NT2/D1 (cell line): ENCODE measurements around the gene NDC1.

Experiments used
- DNase-seq: peaks from one replicate; pipeline ENCODE4 v3.0.0-alpha.2; 2011; ENCODE audit warnings: low read depth, low spot score
- H3K27me3 ChIP-seq: 2 replicates; pipeline ENCODE4 v1.6.0; 2011; ENCODE audit warnings: mild to moderate bottlenecking; ENCODE audit not compliant: insufficient read length, insufficient read depth
- H3K36me3 ChIP-seq: 2 replicates; pipeline ENCODE4 v1.6.1; 2011; ENCODE audit warnings: mild to moderate bottlenecking, low read length, mixed read lengths; ENCODE audit not compliant: insufficient read depth, insufficient read length
- H3K4me1 ChIP-seq: 2 replicates; pipeline ENCODE4 v1.5.1; 2011; ENCODE audit not compliant: insufficient read depth, insufficient read length
- H3K4me3 ChIP-seq: 2 replicates; pipeline ENCODE4 v1.5.1; 2011; ENCODE audit warnings: low read depth; ENCODE audit not compliant: insufficient read length
- H3K9ac ChIP-seq: 2 replicates; pipeline ENCODE4 v1.6.0; 2011; ENCODE audit warnings: low read depth; ENCODE audit not compliant: insufficient read length
- H3K9me3 ChIP-seq: 2 replicates; pipeline ENCODE4 v1.5.1; 2011; ENCODE audit warnings: mild to moderate bottlenecking, low read length; ENCODE audit not compliant: insufficient read depth
- SUZ12 ChIP-seq: IDR thresholded peaks from 2 replicates; pipeline ENCODE4 v1.6.1; 2011; ENCODE audit not compliant: insufficient read length, insufficient read depth; ENCODE audit errors: extremely low read depth
- YY1 ChIP-seq: IDR thresholded peaks from 2 replicates; pipeline ENCODE4 v1.6.1; 2011; ENCODE audit not compliant: insufficient read length, insufficient read depth
- ZNF274 ChIP-seq: IDR thresholded peaks from 2 replicates; pipeline ENCODE4 v1.6.1; 2011; ENCODE audit warnings: mild to moderate bottlenecking, low read depth, low read length

The NDC1 gene

DNA sequence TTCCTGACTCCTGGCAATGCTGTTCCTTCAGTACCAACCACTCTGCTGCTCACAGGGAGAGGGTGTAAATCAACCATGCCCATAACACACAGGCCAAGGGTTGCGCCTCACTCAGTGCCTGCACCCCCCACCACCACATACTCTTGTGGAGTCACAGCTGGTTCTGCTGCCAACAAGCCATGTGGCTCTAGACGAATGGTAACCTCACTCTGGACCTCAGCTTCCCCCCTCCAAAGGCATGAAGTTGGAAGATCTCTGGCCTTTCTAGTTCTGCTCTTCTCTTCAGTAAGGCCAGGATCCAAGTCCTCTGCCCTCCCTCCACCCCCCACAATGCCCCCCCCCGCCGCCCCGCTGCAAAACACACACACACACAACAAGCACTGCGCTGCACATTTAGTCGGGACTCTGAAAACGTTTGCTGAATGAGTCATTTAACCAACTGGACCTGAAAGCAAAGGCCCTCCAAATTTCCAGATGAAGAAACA, 97.4 kb downstream of the NDC1 start:
- Histone ChIP-seq H3K27me3 (peaks cover 49% of the 10 kb centered on the region), H3K36me3 (no peaks in the 10 kb centered on the region), H3K4me1 (peaks cover 9% of the 10 kb centered on the region), H3K9ac (no peak overlapping the region), H3K9me3 (peaks cover 17% of the 10 kb centered on the region), H3K4me3 (no peak overlapping the region)
- no peak for DNase-seq
- TF ChIP-seq SUZ12 (no peak), YY1 (no peak), ZNF274 (no peak)

DNA sequence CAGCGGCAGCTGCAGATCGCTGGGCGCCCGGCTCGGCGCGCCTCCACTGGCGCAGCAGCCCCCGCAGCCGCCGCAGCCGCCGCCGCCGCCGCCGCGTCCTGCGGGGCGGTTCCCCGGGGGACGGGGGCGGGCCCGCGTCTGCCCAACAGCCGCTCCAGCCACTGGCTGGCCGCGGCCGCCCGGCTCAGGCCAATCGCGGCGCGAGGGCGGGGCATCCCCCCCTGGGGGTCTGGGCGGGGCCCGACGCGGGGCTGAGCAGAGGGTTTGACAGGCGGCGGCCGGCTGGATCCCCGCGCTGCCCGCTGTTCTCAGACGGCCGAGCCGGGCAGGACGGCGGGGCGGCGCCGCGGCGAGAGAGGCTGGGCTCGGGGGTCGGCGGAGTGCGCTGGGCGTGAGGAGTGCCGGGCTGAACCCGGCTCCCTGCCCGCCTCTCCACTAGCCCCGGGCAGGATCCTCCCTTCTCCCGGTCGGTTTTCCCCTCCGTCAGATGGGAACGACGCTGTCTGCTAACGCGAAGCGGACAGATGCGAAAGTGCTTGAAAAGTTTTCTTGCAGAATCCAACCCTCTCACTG, 98.9 kb downstream of the NDC1 start, which contains the start of gene GLIS1:
TSS of gene GLIS1 (minus strand) at position 56 of the 573 bp plus-strand sequence. CDS start 1,100 bp downstream, outside the sequence.
- peak within 1 kb of the TSS; percentile 73 for H3K4me3 ChIP-seq
- TF ChIP-seq YY1: no peak
- no peak for TF ChIP-seq ZNF274
- no peak for TF ChIP-seq SUZ12
- H3K9ac ChIP-seq: peak within 1 kb of the TSS; percentile 76
- H3K9me3 ChIP-seq: peaks cover 17% of the 10 kb centered on the region
- H3K36me3 ChIP-seq: no peaks in the 10 kb centered on the region
- peaks cover 49% of the 10 kb centered on the region for H3K27me3 ChIP-seq
- peaks cover 16% of the 10 kb centered on the region for H3K4me1 ChIP-seq
- peak; percentile 80 for DNase-seq

DNA sequence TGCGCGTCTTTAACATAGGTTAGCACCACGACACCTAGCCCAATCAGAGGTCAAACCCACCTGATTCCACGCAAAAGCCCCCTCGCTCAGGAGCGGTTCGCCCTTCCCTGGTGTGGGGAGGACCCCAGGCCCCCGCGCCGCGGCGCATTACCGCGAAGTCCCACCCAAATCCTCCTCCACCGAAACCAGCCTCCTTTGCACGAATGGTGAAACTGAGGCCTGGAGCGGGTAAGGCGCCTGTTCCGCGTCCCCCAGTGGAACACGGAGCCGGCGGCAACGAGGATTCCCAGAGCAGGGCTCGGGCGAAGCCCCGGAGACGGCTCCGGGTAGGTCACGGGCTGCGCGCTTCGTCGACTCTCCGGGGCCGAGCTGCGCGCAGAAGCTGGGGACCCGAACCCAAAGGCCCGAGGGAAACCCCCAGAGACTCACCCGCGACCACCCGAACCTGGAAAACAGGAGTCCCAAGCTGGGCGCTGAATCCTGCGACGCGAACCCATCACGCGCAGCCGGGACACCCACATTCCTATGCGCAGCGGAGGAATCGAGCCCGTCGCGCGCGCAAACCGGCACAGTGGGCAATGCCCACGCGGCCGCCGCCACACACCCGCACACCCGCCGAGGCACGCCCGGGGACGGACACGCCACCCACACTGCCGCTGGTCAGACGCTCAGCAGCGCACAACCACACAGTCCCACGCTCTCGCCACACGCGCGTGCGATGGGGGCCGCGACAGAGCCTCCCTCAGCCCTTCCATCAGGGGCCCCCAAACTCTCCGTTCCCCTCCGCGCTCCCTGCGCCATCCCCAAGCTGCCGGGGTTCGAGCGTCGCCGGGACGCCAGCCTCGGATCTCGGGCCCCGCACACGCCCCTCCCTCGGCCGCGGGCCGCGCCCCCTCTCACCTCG, 99.6 kb downstream of the NDC1 start:
- TF ChIP-seq ZNF274: no peak
- TF ChIP-seq SUZ12: no peak
- TF ChIP-seq YY1: no peak
- Histone ChIP-seq H3K4me1 (peaks cover 16% of the 10 kb centered on the region), H3K4me3 (peak overlapping the region; percentile 73)

DNA sequence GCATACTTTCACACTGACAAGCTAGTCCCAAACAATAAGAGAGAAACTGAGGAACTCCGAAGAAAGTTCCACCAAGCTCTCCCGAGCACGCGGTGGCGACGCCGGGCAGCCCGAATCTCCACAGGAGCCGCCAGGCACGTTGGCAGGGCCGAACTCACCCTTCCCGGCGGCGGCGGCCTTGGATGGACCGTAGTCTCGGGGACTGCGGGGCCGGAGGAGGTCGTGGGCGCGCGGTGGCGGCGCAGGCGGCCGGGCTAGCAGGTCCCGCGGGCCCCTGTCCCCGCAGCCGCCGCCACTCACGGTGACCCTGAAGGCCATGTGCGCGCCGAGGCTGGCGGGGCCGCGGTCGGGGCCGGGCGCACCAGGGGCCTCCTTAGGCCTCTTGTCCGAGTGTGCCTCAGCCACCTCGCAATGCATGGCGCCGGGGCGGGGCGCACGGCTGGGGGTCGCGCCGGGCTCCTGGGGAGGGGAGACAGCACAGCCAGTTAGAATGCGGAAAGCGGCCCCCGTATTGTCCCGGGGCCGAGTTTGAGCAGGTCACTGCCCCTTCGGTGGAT, 100.4 kb downstream of the NDC1 start:
- DNase-seq: no peak
- Histone ChIP-seq H3K4me3 (peak overlapping the region; percentile 73), H3K9ac (peak overlapping the region; percentile 76), H3K27me3 (peaks cover 48% of the 10 kb centered on the region), H3K9me3 (peaks cover 8% of the 10 kb centered on the region), H3K4me1 (peaks cover 16% of the 10 kb centered on the region), H3K36me3 (no peaks in the 10 kb centered on the region)
- TF ChIP-seq ZNF274 (no peak), SUZ12 (no peak), YY1 (no peak)

More for the DNA sequence above, 99.6 kb downstream of the NDC1 start:
- Histone ChIP-seq H3K9me3 (peaks cover 16% of the 10 kb centered on the region), H3K27me3 (peaks cover 49% of the 10 kb centered on the region), H3K9ac (peak overlapping the region; percentile 76), H3K36me3 (no peaks in the 10 kb centered on the region)
- DNase-seq: no peak

DNA sequence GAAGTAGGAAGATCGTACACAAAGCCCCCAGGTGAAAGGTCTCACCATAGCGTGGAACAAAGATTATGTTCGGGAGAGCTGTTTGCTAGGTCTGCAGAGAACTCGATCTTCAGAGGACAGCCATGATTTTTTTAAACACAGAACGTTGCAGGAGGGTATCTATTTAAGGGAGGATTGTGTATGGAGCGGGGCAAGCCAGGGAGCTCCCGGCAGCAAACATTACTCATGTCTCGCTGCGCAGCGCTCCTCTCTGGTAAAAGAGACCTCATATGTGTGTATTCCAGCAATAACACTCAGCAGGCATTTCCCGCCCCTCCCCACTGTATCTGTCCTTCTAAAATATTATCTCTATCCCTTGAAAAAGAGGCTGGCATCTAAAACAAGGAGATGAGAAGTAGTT, 101.8 kb downstream of the NDC1 start:
- Histone ChIP-seq H3K9ac (no peak overlapping the region), H3K27me3 (peaks cover 46% of the 10 kb centered on the region), H3K4me3 (no peak overlapping the region), H3K9me3 (no peaks in the 10 kb centered on the region), H3K36me3 (no peaks in the 10 kb centered on the region), H3K4me1 (peaks cover 22% of the 10 kb centered on the region)
- TF ChIP-seq YY1: no peak
- no peak for TF ChIP-seq ZNF274
- TF ChIP-seq SUZ12: no peak
- DNase-seq: no peak

DNA sequence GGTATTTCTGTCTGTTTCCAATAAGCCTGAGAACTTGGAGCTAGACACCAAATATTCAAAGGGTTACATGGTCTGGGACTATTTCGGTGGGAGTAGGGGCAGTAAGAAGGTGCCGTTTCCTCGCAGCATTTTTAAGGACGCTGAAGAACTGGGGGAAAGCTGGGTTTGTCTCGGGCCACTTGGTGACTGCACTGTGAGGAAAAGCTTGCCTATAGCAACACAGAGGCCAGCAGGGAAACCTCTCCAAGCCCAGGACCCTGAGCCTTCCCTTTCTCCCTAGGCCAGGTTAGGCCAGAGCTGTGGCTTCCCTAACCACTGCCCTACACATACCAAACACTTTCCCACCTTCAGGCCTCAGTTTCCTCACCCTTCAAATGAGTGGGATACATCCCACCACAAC, 102.4 kb downstream of the NDC1 start:
- no peak for TF ChIP-seq SUZ12
- no peak for TF ChIP-seq ZNF274
- TF ChIP-seq YY1: no peak
- peaks cover 43% of the 10 kb centered on the region for H3K27me3 ChIP-seq

More for the DNA sequence above, 102.4 kb downstream of the NDC1 start:
- no peaks in the 10 kb centered on the region for H3K9me3 ChIP-seq
- no peak overlapping the region for H3K9ac ChIP-seq
- H3K4me1 ChIP-seq: peaks cover 24% of the 10 kb centered on the region
- H3K36me3 ChIP-seq: no peaks in the 10 kb centered on the region
- DNase-seq: no peak
- no peak overlapping the region for H3K4me3 ChIP-seq
